ENCODE measurements around the gene P2RX4.

The P2RX4 gene

GRCh38 chr12:121212875-121213274, 2.9 kb downstream of the P2RX4 start:
- no peak for TF ChIP-seq CTCF (IDR thresholded peaks at IDR 0.05; ENCODE audit: control extremely low read depth, extremely low read depth, low read depth, missing control alignments)
- CTCF ChIA-PET: interaction anchor here (1.4 kb wide), 1 partner anchor 122 kb away, joined by 3 read pairs; no protein-coding TSS in a partner anchor
- POLR2A ChIA-PET: no interaction called here
- no peak for DNase-seq (ENCODE audit: extremely low spot score)

- CTCF ChIA-PET: interaction anchor here (1.4 to 2.4 kb wide), 2 partner anchors 16 to 121 kb away, joined by 3 to 12 read pairs; no protein-coding TSS in a partner anchor
- no peak for DNase-seq (ENCODE audit: extremely low spot score)
- TF ChIP-seq CTCF (IDR thresholded peaks at IDR 0.05; ENCODE audit: control extremely low read depth, extremely low read depth, low read depth, missing control alignments): no peak
- POLR2A ChIA-PET: interaction anchor here (0.6 kb wide), 1 partner anchor 31 kb away, joined by 4 read pairs; no protein-coding TSS in a partner anchor
Observed at GRCh38 chr12:121214166-121214777, 4.3 kb downstream of the P2RX4 start.

GRCh38 chr12:121214855-121215745, 5.2 kb downstream of the P2RX4 start:
- CTCF ChIA-PET: interaction anchor here (1.2 to 2.4 kb wide), 2 partner anchors 8 to 15 kb away, joined by 3 to 12 read pairs; no protein-coding TSS in a partner anchor
- no peak for DNase-seq (ENCODE audit: extremely low spot score)
- no peak for TF ChIP-seq CTCF (IDR thresholded peaks at IDR 0.05; ENCODE audit: control extremely low read depth, extremely low read depth, low read depth, missing control alignments)
- POLR2A ChIA-PET: interaction anchor here (0.6 kb wide), 1 partner anchor 129 kb away, joined by 3 read pairs; no protein-coding TSS in a partner anchor

GRCh38 chr12:121216102-121216501, 6.2 kb downstream of the P2RX4 start:
- ChIA-PET POLR2A (no interaction called here), CTCF (interaction anchor here (1.2 to 2.4 kb wide), 3 partner anchors 9 to 23 kb away, joined by 3 to 12 read pairs (median 5); no protein-coding TSS in a partner anchor)
- no peak for DNase-seq (ENCODE audit: extremely low spot score)
- no peak for TF ChIP-seq CTCF (IDR thresholded peaks at IDR 0.05; ENCODE audit: control extremely low read depth, extremely low read depth, low read depth, missing control alignments)

- CTCF ChIA-PET: interaction anchor here (0.7 to 1.6 kb wide), 4 partner anchors 13 to 22 kb away, joined by 3 to 5 read pairs (median 3); no protein-coding TSS in a partner anchor
Observed at GRCh38 chr12:121217063-121217462, 7.1 kb downstream of the P2RX4 start.

More at GRCh38 chr12:121217063-121217462, 7.1 kb downstream of the P2RX4 start:
- no peak for TF ChIP-seq CTCF (IDR thresholded peaks at IDR 0.05; ENCODE audit: control extremely low read depth, extremely low read depth, low read depth, missing control alignments)
- POLR2A ChIA-PET: no interaction called here
- DNase-seq (ENCODE audit: extremely low spot score): no peak

Measured in GM10248 (cell line).